Spleen (tissue), 11 donors: ENCODE measurements around the gene MYO1D. TPM values are rescaled to one million over a fixed set of nuclear protein-coding genes. Genes with fewer than 3 reads are reported as not detected.
"Not testable (repeated sequence)": the region's sequence is repeated elsewhere in the genome, so short reads cannot be mapped to it uniquely, and the experiment has no call there.

Experiments
- DNase-seq: peaks from one replicate; pipeline ENCODE4 v3.0.0-alpha.2; 2020
- H3K27ac ChIP-seq, 8 donors: fragments of 200-600 bp; sonication (generic) in 7 of 8; 1 replicate in 4 of 8; 2 replicates in 4 of 8; pipeline versions ENCODE4 v1.5.0 to v1.8.0; 2016 to 2021; ENCODE audit warnings: inconsistent platforms in 4 of 8, mild to moderate bottlenecking in 4 of 8, moderate library complexity in 1 of 8
- H3K27me3 ChIP-seq, 7 donors: fragments of 200-600 bp; sonication (generic) in 6 of 7; replicated peaks in 1 of 7; 1 replicate in 4 of 7; 2 replicates in 3 of 7; pipeline versions ENCODE4 v1.5.0 to v1.8.0; 2016 to 2021; ENCODE audit warnings: inconsistent platforms in 3 of 7, mild to moderate bottlenecking in 1 of 7
- H3K36me3 ChIP-seq, 6 donors: fragments of 200-600 bp; sonication (generic) in 5 of 6; 1 replicate in 4 of 6; 2 replicates in 2 of 6; pipeline versions ENCODE4 v1.5.0 to v1.8.0; 2016 to 2021; ENCODE audit warnings: inconsistent platforms in 2 of 6
- H3K4me1 ChIP-seq, 6 donors: fragments of 200-600 bp; sonication (generic) in 5 of 6; 1 replicate in 3 of 6; 2 replicates in 3 of 6; pipeline versions ENCODE4 v1.5.0 to v1.8.0; 2016 to 2021; ENCODE audit warnings: inconsistent platforms in 3 of 6
- H3K4me3 ChIP-seq, 8 donors: fragments of 200-600 bp; sonication (generic) in 7 of 8; 1 replicate in 4 of 8; 2 replicates in 4 of 8; pipeline versions ENCODE4 v1.5.0 to v1.8.0; 2016 to 2021; ENCODE audit warnings: inconsistent platforms in 4 of 8, mild to moderate bottlenecking in 4 of 8, moderate library complexity in 2 of 8
- H3K9me3 ChIP-seq, 8 donors: fragments of 200-600 bp; sonication (generic) in 7 of 8; 1 replicate in 4 of 8; 2 replicates in 4 of 8; pipeline versions ENCODE4 v1.5.0 to v1.8.0; 2016 to 2021; ENCODE audit warnings: inconsistent platforms in 4 of 8
- POLR2A ChIP-seq, 3 donors: fragments of 450-650 bp; IDR thresholded peaks; one replicate each; pipeline ENCODE4 v1.5.1; 2017; ENCODE audit warnings: antibody characterized with exemption in 3 of 3, mild to moderate bottlenecking in 1 of 3
- POLR2AphosphoS5 ChIP-seq, 3 donors: sonication (generic); formaldehyde crosslinking; IDR thresholded peaks; one replicate each; pipeline ENCODE4 v1.5.1; 2017; ENCODE audit warnings: antibody characterized with exemption in 3 of 3
- WGBS, 5 donors: extraction: QIAGEN DNeasy Blood & Tissue Kit in 3 of 5; methylation state at CpG; one replicate each; pipeline versions ENCODE4 v1.1.5 to v1.1.7; 2013 to 2018; 5-methylcytosine and 5-hydroxymethylcytosine counted together
- intact Hi-C: fragments of 100-400 bp; cut with DNase I; formaldehyde crosslinking; loops from one replicate; pipeline ENCODE4 v1.15.0; 2023; ENCODE audit warnings: low total_unique reads
- polyA plus RNA-seq, 3 donors: library from polyadenylated mRNA; stranded (reverse); fragments of 200-250 nt; gene quantifications; one replicate each; pipeline ENCODE4 v1.2.1, GENCODE V29; 2013
- total RNA-seq, 7 donors: library from RNA; depleted of rRNA in 3 of 7; stranded (reverse); fragments of >200 nt in 3 of 7; fragmentation: NEBNext Ultra II Directional in 4 of 7; extraction: Animal tissue kit (Norgen Biotek cat#: 25700) in 4 of 7; gene quantifications; one replicate each; pipeline versions ENCODE4 v1.1.0 to v1.2.1, GENCODE V29; 2016 to 2021
- TF ChIP-seq, protein P1 (sequence below), 11 experiments: fragments of 200-600 bp in 7 of 11; fragments of 450-650 bp in 4 of 11; sonication (generic) in 4 of 11; IDR thresholded peaks in 8 of 11; conservative IDR thresholded peaks in 3 of 11; 1 replicate in 7 of 11; 2 replicates in 4 of 11; pipeline versions ENCODE4 v1.4.0 to v1.8.0; 2016 to 2021; ENCODE audit warnings: antibody characterized with exemption in 11 of 11, inconsistent platforms in 4 of 11, mild to moderate bottlenecking in 1 of 11
- donor health status: healthy with polysubstance abuse.
- donor health status: DM: no; HTN: no; CAD: no; lungs with moderate emphysema.
- donor health status: DM: no; HTN: no; CAD: no.
- donor health status: Bipolar disorder and iron deficiency.
- donor health status: healthy.
- donor health status: DM: no; HTN: no; CAD: no.
- donor health status: DM: yes; HTN: yes; CAD: no.

The MYO1D gene
- total and polyA plus RNA-seq, 10 donors = 2.3 to 36.4 (median 23.4) TPM

DNA sequence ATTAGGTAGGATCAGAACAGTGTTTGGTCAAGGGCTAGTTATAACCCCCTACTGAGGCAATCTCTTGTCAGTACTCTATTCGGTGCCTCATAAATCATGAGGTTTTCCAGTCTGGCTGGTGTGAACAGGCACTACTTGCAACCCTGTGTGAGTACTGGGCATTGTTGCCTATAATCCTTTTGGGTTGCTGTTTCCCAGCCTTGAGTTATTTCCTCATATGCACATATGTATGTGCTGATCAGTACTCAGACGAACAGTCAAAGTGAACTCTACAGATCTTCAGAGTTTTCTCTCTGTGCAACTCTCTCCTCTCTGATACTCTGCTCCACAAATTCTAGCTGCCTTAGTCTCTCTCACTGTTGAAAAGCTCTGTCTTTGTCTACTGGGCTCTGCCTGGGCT lies 225.8 kb downstream of the MYO1D start:
- Histone ChIP-seq H3K27ac (no peak overlapping the region), H3K4me1 (no peaks in the 10 kb centered on the region), H3K27me3 (no peaks in the 10 kb centered on the region), H3K36me3 (peaks cover 0 to 66% (median 12%) of the 10 kb centered on the region in 6 donors), H3K4me3 (no peak overlapping the region), H3K9me3 (peaks cover 0 to 25% (median 19%) of the 10 kb centered on the region in 8 donors)
- intact Hi-C loops = no loop called here
- 93 to 98% (median 95%) methylated on average over 2 of the region's 2 CpGs for WGBS, 5 donors
- no peak for DNase-seq
- TF ChIP-seq POLR2A (IDR thresholded peaks at IDR 0.05) (no peak), POLR2AphosphoS5 (IDR thresholded peaks at IDR 0.05) (no peak)
- TF ChIP-seq, protein P1, sequence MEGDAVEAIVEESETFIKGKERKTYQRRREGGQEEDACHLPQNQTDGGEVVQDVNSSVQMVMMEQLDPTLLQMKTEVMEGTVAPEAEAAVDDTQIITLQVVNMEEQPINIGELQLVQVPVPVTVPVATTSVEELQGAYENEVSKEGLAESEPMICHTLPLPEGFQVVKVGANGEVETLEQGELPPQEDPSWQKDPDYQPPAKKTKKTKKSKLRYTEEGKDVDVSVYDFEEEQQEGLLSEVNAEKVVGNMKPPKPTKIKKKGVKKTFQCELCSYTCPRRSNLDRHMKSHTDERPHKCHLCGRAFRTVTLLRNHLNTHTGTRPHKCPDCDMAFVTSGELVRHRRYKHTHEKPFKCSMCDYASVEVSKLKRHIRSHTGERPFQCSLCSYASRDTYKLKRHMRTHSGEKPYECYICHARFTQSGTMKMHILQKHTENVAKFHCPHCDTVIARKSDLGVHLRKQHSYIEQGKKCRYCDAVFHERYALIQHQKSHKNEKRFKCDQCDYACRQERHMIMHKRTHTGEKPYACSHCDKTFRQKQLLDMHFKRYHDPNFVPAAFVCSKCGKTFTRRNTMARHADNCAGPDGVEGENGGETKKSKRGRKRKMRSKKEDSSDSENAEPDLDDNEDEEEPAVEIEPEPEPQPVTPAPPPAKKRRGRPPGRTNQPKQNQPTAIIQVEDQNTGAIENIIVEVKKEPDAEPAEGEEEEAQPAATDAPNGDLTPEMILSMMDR (IDR thresholded peaks at IDR 0.05 in 8 of 11, conservative IDR thresholded peaks at IDR 0.05 in 3 of 11) = no peak

DNA sequence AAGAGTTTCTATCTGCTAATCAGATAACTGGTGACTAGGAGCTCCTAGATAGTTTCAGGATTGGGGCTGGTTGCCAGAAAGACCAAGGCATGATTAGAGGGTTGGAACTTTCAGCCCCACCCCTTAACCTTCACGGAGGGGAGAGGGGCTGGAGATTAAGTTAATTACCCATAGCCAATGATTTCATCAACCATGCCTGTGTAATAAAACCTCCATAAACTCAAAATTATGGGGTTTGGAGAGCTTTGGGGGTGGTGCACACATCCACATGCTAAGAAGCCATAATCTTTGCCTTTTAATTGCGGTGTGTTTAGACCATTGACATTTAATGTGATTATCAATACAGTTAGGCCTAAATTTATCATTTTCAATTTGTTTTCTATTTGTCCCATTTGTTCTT lies 228.5 kb downstream of the MYO1D start:
- WGBS, 5 donors = 94 to 97% (median 95%) methylated on average over 2 of the region's 2 CpGs
- intact Hi-C loops = no loop called here
- H3K27ac ChIP-seq = no peak overlapping the region

DNA sequence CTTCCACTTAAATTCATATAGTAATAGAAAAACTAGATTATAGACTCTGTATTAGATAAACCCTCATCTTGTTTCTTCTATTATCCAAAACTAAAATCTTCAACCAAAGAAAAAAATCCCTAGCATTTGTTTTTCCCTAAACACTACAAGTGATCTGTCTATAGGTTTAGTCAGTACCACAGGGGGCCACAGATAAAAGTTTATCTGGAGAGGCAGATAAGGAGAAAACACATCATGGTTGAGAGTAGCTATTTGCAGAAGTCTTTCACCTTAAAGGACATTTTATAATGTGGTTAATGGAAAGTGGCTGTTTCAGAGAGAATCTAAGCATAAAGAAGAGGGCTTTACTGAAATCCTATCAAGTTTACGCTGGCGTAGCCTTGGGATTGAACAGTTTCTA lies 230.0 kb downstream of the MYO1D start:
- Histone ChIP-seq H3K9me3 (peaks cover 0 to 26% (median 19%) of the 10 kb centered on the region in 8 donors), H3K4me1 (no peaks in the 10 kb centered on the region), H3K36me3 (peaks cover 0 to 27% (median 2%) of the 10 kb centered on the region in 6 donors), H3K27ac (no peak overlapping the region), H3K4me3 (no peak overlapping the region), H3K27me3 (no peaks in the 10 kb centered on the region)
- intact Hi-C loops = no loop called here
- no peak for DNase-seq
- TF ChIP-seq POLR2A (IDR thresholded peaks at IDR 0.05) = no peak
- TF ChIP-seq, protein P1 (IDR thresholded peaks at IDR 0.05 in 8 of 11, conservative IDR thresholded peaks at IDR 0.05 in 3 of 11) = no peak
- no peak for TF ChIP-seq POLR2AphosphoS5 (IDR thresholded peaks at IDR 0.05)
- WGBS, 5 donors = 95 to 100% (median 98%) methylated on average over 2 of the region's 2 CpGs

More for the DNA sequence above, 228.5 kb downstream of the MYO1D start:
- Histone ChIP-seq H3K4me1 (no peaks in the 10 kb centered on the region), H3K36me3 (peaks cover 0 to 40% (median 9%) of the 10 kb centered on the region in 6 donors), H3K4me3 (no peak overlapping the region), H3K9me3 (peaks cover 0 to 25% (median 19%) of the 10 kb centered on the region in 8 donors), H3K27me3 (no peaks in the 10 kb centered on the region)
- TF ChIP-seq POLR2AphosphoS5 (IDR thresholded peaks at IDR 0.05) = no peak
- TF ChIP-seq, protein P1 (IDR thresholded peaks at IDR 0.05 in 8 of 11, conservative IDR thresholded peaks at IDR 0.05 in 3 of 11) = no peak
- TF ChIP-seq POLR2A (IDR thresholded peaks at IDR 0.05) = no peak
- DNase-seq = no peak

DNA sequence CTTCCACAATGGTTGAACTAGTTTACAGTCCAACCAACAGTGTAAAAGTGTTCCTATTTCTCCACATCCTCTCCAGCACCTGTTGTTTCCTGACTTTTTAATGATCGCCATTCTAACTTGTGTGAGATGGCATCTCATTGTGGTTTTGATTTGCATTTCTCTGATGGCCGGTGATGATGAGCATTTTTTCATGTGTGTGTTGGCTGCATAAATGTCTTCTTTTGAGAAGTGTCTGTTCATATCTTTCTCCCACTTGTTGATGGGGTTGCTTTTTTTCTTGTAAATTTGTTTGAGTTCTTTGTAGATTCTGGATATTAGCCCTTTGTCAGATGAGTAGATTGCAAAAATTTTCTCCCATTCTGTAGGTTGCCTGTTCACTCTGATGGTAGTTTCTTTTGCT lies 235.4 kb downstream of the MYO1D start:
- 83 to 90% (median 87%) methylated on average over 2 of the region's 2 CpGs for WGBS, 5 donors
- H3K9me3 ChIP-seq = peaks cover 0 to 10% (median 3%) of the 10 kb centered on the region in 8 donors
- H3K36me3 ChIP-seq, intact Hi-C loops, H3K4me3 ChIP-seq, DNase-seq, H3K27me3 ChIP-seq, H3K4me1 ChIP-seq, H3K27ac ChIP-seq: not testable (repeated sequence)
